Measurements from ENCODE around the gene FAM120C.

The FAM120C gene

GRCh38 chrX:54029529-54030143, 153.4 kb downstream of the FAM120C start:
- DNase-seq: no peak

GRCh38 chrX:54024350-54024749, 158.7 kb downstream of the FAM120C start:
- no peak for DNase-seq
